Suprapubic skin (tissue), 3 donors: ENCODE data around the gene IFFO2.

Source experiments
- CTCF ChIP-seq, 2 donors: fragments of 200-600 bp in 1 of 2; fragments of 450-650 bp in 1 of 2; sonication (generic) in 1 of 2; IDR thresholded peaks; one replicate each; pipeline ENCODE4 v1.5.1; 2016 to 2019; ENCODE audit warnings: antibody characterized with exemption in 2 of 2, mild to moderate bottlenecking in 1 of 2, moderate library complexity in 1 of 2
- POLR2AphosphoS5 ChIP-seq, 3 donors: sonication (generic); formaldehyde crosslinking; IDR thresholded peaks; one replicate each; pipeline ENCODE4 v1.6.1; 2017; ENCODE audit warnings: antibody characterized with exemption in 3 of 3

- no peak for TF ChIP-seq CTCF (IDR thresholded peaks at IDR 0.05)
- TF ChIP-seq POLR2AphosphoS5 (IDR thresholded peaks at IDR 0.05): no peak
These were observed 22.2 kb upstream of the IFFO2 start for GRCh38 chr1:18978706-18979105.
